Hindlimb muscle (tissue), 1 donor: ENCODE data around the gene EDEM3. TPM values are rescaled to one million over a fixed set of nuclear protein-coding genes. Genes with fewer than 3 reads are reported as not detected.
"Not testable (repeated sequence)": the region's sequence is repeated elsewhere in the genome, so short reads cannot be mapped to it uniquely, and the experiment has no call there.

ENCODE experiments used
- DNase-seq: peaks from one replicate; pipeline ENCODE4 v3.0.0-alpha.2; 2013
- polyA plus RNA-seq: library from polyadenylated mRNA; unstranded; fragments of 120-200 nt; gene quantifications from one replicate; pipeline ENCODE4 v1.2.1, GENCODE V29; 2013; ENCODE audit not compliant: insufficient read length

EDEM3 gene
- polyA plus RNA-seq, 1 donor: 22.3 TPM

DNA sequence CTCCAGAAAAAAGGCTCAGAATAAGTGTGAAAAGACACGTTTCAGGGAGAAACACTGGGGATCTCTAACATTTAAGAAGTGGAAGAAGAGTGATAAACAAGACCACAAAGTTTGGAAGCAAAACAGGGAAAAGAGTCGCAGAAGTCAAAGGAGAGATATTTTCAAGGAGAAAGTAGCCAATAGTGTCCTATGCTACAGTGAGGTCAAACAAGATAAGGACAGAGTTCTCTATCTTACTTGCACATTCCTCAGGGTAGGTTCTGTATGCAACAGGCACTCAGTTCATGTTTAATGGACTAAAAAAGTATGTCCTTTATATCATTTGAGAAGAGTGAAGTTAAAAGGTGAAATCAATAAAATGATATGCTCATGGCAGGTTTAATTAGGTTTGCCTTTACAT, 13.8 kb upstream of the EDEM3 start:
- DNase-seq: no peak

DNA sequence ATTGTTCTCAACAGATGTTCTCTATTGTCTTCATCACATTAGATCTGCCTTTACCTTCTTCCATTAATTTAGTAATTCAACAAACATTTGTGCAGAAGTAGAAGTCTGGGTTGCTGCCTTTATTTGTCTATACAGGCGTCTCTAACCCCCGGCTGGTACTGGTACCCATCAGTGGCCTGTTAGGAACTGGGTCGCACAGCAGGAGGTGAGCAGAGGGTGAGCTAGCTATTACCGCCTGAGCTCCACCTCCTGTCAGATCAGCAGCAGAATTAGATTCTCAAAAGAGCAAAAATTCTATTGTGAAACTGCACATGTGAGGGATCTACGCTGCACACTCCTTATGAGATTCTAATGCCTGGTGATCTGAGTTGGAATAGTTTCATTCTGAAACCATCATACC, 12.9 kb upstream of the EDEM3 start:
- DNase-seq: no peak

DNA sequence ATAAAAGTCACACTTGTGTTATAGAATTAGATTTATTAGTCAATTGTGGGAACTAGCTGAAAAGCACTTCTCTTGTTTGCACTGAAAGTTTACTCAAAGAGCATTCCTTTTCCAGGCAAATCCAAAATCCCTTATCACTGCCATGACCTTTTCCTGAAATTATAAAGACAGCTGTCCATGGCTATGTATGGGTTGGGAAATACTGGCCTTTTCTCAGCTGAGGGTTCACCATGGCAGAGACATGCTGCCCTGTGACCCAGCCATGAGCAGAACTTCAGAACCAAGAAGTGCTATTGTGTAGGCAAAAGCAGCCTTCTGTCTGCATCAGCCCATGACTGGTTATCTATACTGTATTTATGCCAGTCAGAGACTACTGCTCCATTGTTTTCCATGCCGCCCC, 9.8 kb upstream of the EDEM3 start:
- no peak for DNase-seq

DNA sequence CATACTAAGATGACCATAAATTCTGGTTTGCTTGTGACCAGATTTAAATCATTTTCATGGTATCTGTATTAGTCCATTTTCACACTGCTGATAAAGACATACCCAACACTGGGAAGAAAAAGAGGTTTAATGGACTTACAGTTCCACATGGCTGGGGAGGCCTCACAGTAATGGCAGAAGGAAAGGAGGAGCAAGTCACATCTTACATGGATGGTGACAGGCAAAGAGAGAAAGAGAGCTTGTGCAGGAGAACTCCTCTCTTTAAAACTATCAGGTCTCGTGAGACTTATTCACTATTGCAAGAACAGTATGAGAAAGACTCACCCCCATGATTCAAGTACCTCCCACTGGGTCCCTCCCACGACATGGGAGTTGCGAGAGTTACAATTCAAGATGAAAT, 8.9 kb upstream of the EDEM3 start:
- not testable (repeated sequence) for DNase-seq

DNA sequence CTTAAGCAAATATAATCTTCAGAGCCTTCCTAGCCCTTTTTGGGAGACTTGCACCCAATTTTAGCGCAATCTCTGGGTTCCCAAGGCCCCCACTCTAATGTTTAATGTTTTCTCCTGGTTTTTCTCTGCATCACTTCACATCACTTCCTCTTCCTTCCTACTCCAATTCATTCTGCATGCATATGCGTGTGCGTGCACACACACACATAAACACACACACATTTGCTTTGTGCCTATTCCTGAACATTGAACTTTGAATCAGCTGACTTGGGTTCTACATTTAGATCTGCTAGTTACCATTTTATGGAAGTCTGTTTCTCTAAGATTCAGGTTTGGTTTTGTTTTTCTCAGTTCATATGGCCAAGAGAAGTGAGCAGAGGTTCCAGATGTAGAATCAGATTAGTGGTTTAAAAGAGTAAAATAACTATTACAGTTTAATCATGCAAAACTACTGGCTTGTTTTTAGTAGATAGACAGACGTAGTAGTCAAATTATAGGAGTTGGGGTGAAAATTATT, 7.4 kb upstream of the EDEM3 start:
- no peak for DNase-seq

DNA sequence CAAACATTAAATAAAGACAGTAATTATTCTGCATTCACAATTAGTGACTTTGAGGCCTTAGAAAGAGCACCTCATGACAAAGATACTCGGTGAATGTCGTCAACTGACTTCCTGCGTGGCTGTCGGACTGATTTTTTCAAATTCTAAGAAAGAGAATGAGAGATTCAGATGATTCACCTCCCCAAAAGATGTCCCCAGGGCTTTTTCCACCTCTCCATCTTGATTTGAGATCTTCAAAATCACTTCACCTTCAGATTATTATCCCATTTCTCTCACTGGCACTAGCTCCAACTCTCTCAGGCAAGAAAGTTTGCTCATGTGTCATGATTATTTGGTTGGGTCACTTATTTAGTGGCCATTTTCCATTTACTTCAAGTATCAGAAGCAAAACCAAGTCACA, 5.0 kb upstream of the EDEM3 start:
- no peak for DNase-seq

DNA sequence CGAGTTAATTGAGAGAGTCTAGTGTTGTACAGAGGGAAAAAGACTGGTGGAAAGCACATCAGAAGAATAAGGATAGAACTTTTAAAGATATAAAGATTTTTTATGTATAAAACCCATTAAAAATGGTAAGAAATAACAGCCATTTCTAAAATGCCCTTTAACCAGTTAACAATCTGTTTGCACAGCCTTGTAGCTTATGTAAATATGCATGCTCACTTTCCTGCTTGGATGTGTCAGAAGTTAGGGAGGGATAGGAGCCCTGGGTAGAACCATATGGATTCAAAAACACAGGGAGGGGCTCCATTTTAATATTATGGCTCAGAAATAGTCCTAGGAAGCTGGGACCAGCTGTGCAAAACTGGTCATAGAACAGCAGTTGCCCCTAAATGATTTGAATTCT, 4.5 kb upstream of the EDEM3 start:
- no peak for DNase-seq

DNA sequence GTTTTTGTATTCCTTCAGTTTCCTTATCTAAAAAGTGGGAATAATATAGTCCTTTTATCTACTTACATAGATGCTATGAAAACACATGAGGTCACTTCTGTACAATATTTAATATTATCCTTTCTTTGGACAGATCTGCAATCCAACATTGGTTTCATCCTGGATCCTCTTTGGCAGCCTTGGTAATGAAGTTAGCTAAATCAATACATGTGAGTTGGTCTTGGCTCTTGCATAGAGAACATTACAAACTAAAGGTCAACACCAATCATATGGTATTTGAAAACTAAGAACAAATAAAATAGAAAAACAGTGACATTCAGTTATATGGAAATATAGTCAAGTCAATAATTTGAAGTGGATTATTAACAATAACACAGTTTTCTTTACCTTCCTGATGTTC, 3.2 kb upstream of the EDEM3 start:
- no peak for DNase-seq

DNA sequence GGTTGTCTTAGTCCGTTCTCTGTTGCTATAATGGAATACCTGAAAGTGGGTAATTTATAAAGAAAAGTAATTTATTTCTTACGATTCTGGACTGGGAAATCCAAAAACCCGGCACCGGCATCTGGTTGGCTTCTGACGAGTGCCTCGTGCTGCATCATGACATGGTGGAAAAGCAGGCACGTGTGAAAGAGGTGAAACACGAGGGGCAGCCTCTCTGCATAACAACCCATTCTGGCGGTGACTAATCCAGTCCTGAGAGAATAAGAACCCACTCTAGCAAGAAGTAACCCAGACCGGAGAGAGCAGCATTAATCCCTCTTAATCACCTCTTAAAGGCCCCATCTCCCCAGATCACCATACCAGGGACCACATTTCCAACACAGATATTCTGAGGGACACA, 2.7 kb upstream of the EDEM3 start:
- DNase-seq: no peak

DNA sequence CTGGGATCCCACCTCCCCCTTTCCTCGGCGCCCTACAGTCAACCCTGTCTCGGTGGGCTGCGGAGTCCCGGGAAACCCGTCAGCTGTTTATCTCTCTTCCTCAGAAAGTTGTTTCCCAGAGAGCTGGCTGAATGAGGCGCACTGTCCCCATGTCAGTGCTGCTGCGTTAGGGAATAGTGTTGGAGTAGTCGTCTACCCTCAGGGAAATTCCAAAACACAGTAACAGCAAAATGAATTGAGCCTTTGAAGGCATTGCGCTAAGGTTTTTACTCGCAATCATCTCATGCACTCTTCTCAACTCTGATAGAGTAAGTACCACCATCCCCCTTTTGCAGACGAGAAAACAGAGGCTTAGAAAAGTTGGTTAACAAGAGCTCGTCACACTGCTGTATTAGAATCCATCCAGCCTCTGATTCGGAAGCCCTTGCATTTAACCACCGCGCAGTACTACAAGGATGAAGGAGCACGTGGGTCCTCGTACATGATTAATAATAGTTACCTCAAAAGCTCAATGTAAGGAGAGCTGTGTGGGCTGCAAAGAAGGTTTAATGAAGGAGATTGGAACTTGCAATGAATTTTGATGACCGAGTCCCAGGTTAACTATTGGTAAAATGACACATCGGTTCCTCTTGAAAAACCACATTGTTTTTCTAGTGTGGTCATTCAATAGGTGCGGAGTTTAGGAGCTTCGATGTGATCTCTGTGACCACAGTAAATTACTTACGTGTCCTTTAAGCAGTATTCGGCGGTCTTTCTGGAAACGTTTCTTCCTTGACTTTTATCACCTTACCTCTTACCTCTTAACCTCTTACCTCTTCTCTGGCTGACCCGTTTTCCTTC, 788 bp upstream of the EDEM3 start:
- DNase-seq: no peak

DNA sequence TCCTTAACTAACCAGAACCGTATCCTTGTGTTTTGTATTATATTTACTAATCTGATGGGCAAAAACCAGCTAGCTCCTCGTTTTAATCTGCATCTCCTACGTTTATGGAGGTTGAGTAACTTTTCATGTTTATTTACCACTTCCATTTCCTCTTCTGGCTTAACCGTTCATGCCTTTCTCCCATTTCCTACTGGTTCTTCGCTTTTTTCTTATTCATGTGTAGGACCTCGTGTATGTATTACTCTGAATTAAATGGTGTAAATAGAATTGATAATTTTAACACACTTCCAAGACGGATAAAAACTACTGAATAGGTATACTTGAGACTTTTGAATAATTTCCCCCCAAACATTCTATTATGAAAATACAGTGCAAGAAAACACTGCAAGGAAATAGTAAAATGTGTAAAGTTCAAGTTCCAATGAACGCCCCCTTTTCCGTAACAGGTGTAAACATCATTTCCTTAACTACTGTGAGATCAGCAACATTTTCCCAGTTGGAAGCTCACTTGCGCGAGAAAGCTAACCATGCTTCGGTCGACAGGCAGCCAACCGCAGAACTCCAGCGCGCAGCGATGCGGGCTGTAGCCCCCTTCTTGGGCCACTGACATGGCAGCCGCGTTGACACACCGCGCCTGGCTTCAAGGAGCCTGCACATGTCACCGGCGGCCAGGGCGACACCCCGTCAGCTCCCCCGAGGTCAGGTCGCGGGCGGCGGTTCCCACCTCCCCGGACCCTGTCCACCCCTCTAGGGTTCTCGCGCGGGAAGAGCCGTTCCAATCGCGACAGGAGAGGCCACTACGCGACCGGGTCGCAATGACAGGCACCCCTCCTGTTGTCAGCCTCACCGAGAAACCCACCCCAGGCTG, 816 bp downstream of the EDEM3 start:
- DNase-seq: peak; percentile 39

DNA sequence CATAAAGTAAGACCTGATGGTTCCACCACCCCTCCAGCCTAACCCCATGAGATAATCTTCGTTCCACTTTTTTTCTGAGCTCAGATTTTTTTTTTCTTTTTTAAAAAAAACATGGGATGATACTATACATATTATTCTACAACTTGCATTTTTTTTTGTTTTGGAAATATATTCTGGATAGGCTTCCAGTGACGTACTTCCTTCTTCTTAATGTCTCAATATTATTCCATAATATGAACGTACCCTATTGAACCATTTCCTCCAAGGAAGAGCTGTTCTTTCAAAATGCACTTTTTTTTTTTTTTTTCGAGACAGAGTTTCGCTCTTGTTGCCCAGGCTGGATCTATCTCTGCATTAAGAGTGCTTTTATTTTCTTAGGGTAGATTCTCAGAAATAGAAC, 1.5 kb downstream of the EDEM3 start:
- no peak for DNase-seq

DNA sequence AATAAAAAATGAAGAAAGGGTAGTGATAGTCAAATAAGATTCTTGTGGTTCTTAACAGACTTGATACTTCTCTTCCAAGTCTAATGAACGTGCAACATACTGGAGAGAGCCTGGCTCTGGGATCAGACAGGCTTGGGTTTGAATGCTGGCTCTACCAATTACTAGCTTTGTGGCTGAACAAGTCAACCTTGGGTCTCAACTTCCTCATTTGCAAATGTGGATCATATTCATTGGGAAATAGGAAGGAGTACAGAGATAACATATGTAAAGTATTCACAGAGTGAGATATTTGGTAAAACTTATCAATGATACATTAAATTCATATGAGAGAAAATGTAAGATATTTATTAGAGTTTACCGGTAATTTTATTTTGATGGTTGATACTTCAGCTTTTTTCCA, 2.0 kb downstream of the EDEM3 start:
- DNase-seq: no peak

DNA sequence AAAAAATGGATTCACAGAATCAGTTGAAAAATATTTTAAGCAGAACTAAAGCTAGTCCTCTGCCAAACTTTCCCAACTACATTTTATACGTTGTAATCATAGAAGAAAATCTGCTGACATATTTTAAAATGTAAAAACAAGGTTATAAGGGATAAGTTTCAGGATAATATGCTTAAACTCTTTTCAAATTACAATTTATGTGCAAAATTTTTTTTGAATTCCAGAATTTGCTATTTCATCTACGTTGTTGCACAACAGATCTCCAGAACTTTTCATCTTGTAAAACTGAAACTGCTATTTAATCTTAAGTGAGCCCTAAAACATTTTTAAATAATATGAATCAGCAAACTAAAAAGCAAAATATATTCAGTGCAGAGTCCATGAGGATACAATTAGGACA, 5.9 kb downstream of the EDEM3 start:
- DNase-seq: no peak

DNA sequence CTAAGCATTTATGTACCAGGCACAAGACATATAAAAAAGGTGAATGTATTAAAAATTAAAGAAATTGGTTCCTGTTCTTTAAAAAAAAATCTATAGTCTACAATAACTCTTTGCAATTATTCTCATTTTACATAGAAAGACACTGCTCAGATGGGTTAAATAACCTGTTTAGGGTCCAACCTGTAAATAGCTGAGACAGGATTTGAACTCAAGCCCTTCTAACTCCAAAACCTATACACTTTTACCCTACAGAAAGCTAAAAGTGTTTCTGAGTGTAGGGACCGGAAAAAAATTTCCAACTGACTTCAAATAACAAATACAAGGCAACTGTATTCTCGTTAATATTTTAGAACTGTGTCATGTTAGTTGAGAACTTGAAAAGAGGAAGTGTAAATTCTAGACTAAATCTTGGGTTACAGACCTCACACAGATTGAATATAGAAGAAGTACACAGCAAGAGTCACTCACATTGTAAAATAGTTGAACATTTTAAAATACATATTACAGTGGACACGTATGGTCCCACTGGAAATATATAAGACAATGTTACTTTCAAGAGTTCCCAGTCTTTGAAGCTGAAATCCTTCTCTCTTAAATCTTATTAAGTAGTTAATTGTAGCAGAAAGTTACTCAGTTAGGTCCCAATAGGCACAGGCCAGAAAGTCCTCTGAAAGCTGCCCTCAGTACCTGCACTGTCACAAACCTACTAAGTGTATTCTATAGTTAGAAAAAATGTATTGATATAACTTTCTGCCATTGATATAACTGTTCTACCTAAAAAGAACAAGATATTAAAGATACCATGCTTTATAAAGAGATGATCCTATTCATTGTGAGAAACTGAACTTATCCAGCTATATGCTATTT, 7.3 kb downstream of the EDEM3 start:
- no peak for DNase-seq

DNA sequence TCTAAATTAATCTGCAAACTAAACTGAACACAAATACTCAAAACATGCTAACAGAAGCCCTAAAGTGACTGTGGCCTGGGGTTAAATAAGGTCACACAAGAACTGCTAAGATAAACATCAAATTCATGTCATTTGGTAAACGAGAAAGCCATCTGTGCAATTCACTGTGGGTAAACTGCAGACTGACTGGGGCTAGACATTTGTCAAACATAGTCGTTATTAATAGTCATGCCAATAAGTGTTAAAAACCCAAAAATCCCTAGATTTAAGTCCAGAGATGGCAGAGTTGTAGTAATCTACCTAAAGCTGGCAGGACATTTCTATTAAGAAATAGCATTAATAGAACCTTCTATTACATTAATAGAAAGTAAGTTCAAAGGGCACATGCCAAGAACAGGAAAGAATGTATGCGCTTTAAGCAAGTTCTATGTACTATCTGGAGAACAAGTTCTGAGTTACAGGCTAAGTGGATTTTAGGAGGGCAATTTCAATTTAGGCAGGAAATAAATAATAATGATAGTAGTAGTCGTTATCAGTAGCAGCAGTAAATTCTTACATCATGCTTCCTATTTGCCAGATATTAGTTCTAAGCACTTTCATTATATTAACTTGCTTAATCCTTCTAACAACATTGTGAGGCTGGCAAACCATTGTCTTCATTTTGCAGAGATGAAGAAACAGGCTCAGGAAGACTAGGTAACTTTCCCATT, 8.6 kb downstream of the EDEM3 start:
- no peak for DNase-seq

DNA sequence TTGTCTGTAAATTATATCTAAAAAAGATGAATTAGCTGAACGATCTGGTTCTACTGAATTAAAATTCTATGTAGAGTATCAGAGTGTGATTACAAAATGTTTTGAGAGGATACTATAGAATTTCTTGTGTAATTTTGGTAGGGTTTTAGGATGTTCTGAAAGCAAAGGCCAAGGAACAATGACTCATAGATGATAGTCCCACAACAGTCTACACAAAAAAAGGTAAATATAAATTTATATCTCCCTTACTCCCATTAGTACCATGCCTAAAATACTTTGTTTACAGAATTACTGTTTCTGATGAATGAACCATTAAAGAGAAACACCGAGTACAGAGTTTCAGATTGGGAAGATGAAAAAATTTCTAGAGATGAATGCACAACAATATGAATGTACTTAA, 9.5 kb downstream of the EDEM3 start:
- DNase-seq: no peak

DNA sequence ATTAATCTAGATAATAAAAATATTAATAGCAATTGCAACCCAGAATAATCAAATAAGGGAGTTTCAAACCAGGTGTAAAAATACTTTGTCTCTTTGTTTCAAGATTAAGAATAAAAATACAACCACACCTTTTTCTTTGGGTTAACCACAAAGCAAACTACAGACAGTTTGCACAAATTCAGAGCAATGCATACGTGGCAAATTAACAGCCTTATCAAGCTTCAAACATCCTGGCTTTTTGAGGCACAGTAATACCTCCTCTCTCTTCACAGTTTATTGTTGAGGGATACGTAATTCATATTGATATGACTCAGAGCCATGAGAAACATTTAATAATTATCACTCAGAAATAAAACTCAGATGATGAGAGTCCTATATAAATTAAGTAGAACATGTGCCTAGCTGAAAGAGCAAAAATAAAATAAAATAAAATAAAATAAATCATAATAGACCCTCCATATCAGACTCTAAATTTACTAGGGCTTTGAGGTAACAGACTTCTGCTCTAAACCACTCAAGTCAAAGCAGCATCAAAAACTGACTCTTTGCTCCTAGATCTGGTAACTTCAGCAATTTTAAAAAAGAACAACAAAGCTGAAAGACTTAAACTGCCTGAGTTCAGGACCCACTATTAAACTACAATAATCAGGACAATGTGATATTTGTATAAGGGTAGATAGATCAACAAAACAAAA, 11.4 kb downstream of the EDEM3 start:
- no peak for DNase-seq

DNA sequence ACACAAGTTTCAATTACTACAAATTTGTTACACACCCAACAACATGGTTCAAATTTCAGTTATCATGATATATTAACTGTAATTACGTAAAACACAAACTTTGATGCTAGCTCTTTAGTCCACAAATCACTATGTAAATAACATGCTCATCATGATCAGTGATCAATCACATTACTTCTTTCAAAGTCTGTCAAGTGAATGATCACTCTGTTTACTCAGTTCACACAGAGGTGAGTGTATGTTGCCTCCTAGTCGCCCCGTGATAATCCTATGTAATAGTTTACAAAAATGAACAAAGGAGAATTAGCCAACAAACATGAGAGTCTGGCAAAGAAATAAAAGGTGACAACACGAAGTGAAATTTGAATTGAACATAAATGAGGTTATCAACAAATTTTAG, 14.3 kb downstream of the EDEM3 start:
- no peak for DNase-seq

DNA sequence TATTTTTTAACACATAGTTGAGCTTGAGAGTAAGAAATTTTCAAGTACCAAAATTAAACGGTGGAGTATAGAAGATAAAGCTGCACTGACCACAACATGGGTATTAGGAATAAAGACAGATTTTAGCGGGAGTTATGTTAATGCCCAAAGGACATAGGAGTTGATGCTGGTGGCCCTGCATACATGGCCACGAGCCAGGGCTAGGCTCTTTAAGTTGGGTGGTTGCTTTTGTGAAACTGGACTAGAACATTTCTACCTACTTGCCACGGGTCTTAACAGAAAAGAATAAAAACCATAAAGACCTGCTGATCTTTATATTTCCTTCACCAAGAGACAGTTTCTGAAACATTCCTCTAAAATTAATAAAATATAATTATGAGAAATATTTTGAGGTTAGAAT, 14.9 kb downstream of the EDEM3 start:
- DNase-seq: no peak

DNA sequence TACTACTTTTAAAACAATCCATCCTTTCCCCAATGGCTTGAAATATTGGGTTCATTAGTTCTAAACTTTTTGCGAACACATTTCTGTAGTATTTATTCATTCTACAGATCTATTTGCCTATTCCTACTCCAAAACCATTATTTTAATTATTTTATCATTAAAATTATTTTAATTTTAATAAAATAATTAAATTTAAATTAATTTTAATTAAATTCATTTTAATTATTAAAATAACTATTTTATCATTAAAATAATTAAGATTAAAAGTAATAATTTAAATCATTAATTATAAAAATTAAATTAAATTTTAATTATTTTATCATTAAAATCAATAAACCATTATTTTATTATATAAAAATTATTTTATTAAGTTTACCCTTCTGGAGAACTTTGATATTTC, 15.6 kb downstream of the EDEM3 start:
- no peak for DNase-seq
